Caco-2 (cell line): ENCODE measurements around the gene IMP3. TPM values are rescaled to one million over a fixed set of nuclear protein-coding genes. Genes with fewer than 3 reads are reported as not detected.

Experiments used
- BruUV-seq: library from RNA; stranded (reverse); fragments of 400-500 nt; replicated peaks from 2 replicates; lab custom pipeline; 2021; lab: Mats Ljungman, UMichigan
- CTCF ChIA-PET: fragments of 300-600 bp; sonication (Branson Sonifier 250); formaldehyde crosslinking; loops from one replicate; lab custom pipeline; 2022; ENCODE audit warnings: antibody characterized with exemption; lab: Charles Lee
- POLR2A ChIA-PET: fragments of 300-600 bp; sonication (Branson Sonifier 250); formaldehyde crosslinking; loops from one replicate; lab custom pipeline; 2022; ENCODE audit warnings: antibody characterized with exemption; lab: Charles Lee
- DNase-seq, 2 experiments: peaks; one replicate each; pipeline versions ENCODE4 v3.0.0 to v3.0.0-alpha.2; 2020 to 2022
- H3K27me3 ChIP-seq: replicated peaks from 2 replicates; pipeline ENCODE4 v1.6.0; 2011; ENCODE audit warnings: low read length; ENCODE audit not compliant: control insufficient read depth, insufficient read depth
- H3K36me3 ChIP-seq: 2 replicates; pipeline ENCODE4 v1.5.1; 2011; ENCODE audit warnings: low read length; ENCODE audit not compliant: control insufficient read depth, insufficient read depth
- H3K4me1 ChIP-seq: fragments of 250-450 bp; sonication (Bioruptor Pico); 2 replicates; pipeline ENCODE4 v1.5.1; 2020; ENCODE audit warnings: mild to moderate bottlenecking
- H3K4me3 ChIP-seq: 2 replicates; pipeline ENCODE4 v1.5.1; 2011; ENCODE audit warnings: low read depth, mild to moderate bottlenecking, control low read depth, low read length
- H3K9me3 ChIP-seq: fragments of 250-450 bp; sonication (Bioruptor Pico); 2 replicates; pipeline ENCODE4 v1.5.1; 2020; ENCODE audit warnings: mild to moderate bottlenecking, moderate library complexity
- H3K27ac Mint-ChIP-seq: one replicate; pipeline ENCODE4 v1.8.0; 2022; ENCODE audit warnings: mixed read lengths; ENCODE audit not compliant: unreplicated experiment
- H3K27me3 Mint-ChIP-seq: one replicate; pipeline ENCODE4 v1.8.0; 2022; ENCODE audit warnings: mixed read lengths; ENCODE audit not compliant: insufficient read depth, unreplicated experiment
- H3K36me3 Mint-ChIP-seq: one replicate; pipeline ENCODE4 v1.8.0; 2022; ENCODE audit warnings: mild to moderate bottlenecking, mixed read lengths; ENCODE audit not compliant: insufficient read depth, unreplicated experiment
- H3K4me1 Mint-ChIP-seq: one replicate; pipeline ENCODE4 v1.8.0; 2022; ENCODE audit warnings: low read depth, mixed read lengths; ENCODE audit not compliant: unreplicated experiment
- H3K4me3 Mint-ChIP-seq: one replicate; pipeline ENCODE4 v1.8.0; 2022; ENCODE audit warnings: mild to moderate bottlenecking, moderate library complexity, mixed read lengths; ENCODE audit not compliant: unreplicated experiment
- H3K9me3 Mint-ChIP-seq: one replicate; pipeline ENCODE4 v1.8.0; 2022; ENCODE audit warnings: mixed read lengths; ENCODE audit not compliant: unreplicated experiment
- CTCF ChIP-seq, 2 experiments: fragments of 200-600 bp in 1 of 2; IDR thresholded peaks; 1 replicate in 1 of 2; 2 replicates in 1 of 2; pipeline versions ENCODE4 v1.5.1 to v1.8.0; 2011 to 2022; ENCODE audit warnings: antibody characterized with exemption in 1 of 2, control low read depth in 1 of 2, inconsistent platforms in 1 of 2, low read depth in 1 of 2, low read length in 1 of 2, mild to moderate bottlenecking in 1 of 2, moderate library complexity in 1 of 2; ENCODE audit not compliant: insufficient read depth in 1 of 2, severe bottlenecking in 1 of 2, unreplicated experiment in 1 of 2
- intact Hi-C: fragments of 100-400 bp; cut with micrococcal nuclease; formaldehyde crosslinking; loops from one replicate; pipeline ENCODE4 v1.10.0; 2022; ENCODE audit not compliant: unreplicated experiment
- total RNA-seq: library from RNA; stranded (reverse); gene quantifications from 2 replicates; pipeline ENCODE4 v1.2.3, GENCODE V29; 2022

IMP3 gene
- total RNA-seq, 1 experiment from 2014 or later, result 60.4 TPM

- peaks cover 16% of the 10 kb centered on the region for H3K36me3 Mint-ChIP-seq
- Histone ChIP-seq H3K36me3 (no peaks in the 10 kb centered on the region), H3K27me3 (no peaks in the 10 kb centered on the region), H3K9me3 (no peaks in the 10 kb centered on the region), H3K4me3 (peak overlapping the region; percentile 55), H3K4me1 (peaks cover 9% of the 10 kb centered on the region; the same call in 1 of the 2 replicates)
- ChIA-PET CTCF (interaction anchor here (1.2 to 1.9 kb wide), 3 partner anchors 45 to 273 kb away, joined by 3 to 15 read pairs (median 8); partner anchors contain the start of gene MAN2C1), POLR2A (interaction anchor here (1.8 to 2.2 kb wide), 2 partner anchors 32 to 189 kb away, joined by 9 to 25 read pairs; partner anchors contain the start of gene SIN3A)
- TF ChIP-seq CTCF (IDR thresholded peaks at IDR 0.05; ENCODE audit: insufficient read depth in 1 of 2, low read depth in 1 of 2, low read length in 1 of 2, severe bottlenecking in 1 of 2, unreplicated experiment in 1 of 2), result no peak
- no peaks in the 10 kb centered on the region for H3K9me3 Mint-ChIP-seq
- peak overlapping the region; percentile 87 for H3K4me3 Mint-ChIP-seq
- peaks cover 3% of the 10 kb centered on the region for H3K4me1 Mint-ChIP-seq
- no TSS peak for BruUV-seq
- peak overlapping the region; percentile 92 for H3K27ac Mint-ChIP-seq
- no peaks in the 10 kb centered on the region for H3K27me3 Mint-ChIP-seq
- intact Hi-C loops, result loop anchor here (1.0 to 5.0 kb wide), 4 partner anchors 64 to 273 kb away; partner anchors contain the start of genes MAN2C1 and PTPN9
- no peak for DNase-seq
These were observed 1.1 kb upstream of the IMP3 start for GRCh38 chr15:75641179-75641503.

- CTCF ChIA-PET, result interaction anchor here (0.6 to 1.9 kb wide), 11 partner anchors 7 to 273 kb away, joined by 3 to 15 read pairs (median 3); partner anchors contain the start of genes MAN2C1, SNUPN and SNX33
These were observed 607 bp upstream of the IMP3 start for GRCh38 chr15:75640483-75641178.

More at GRCh38 chr15:75640483-75641178, 607 bp upstream of the IMP3 start:
- Mint-ChIP-seq H3K27me3 (no peaks in the 10 kb centered on the region), H3K4me1 (no peaks in the 10 kb centered on the region), H3K9me3 (no peaks in the 10 kb centered on the region), H3K36me3 (peaks cover 16% of the 10 kb centered on the region), H3K27ac (peak overlapping the region; percentile 92), H3K4me3 (peak overlapping the region; percentile 87)
- POLR2A ChIA-PET, result interaction anchor here (0.5 to 2.2 kb wide), 13 partner anchors 10 to 272 kb away, joined by 3 to 25 read pairs (median 5); partner anchors contain the start of genes MAN2C1, PTPN9, SIN3A and SNUPN
- peaks cover 4% of the 10 kb centered on the region; the same call in 1 of the 2 replicates for H3K4me1 ChIP-seq
- intact Hi-C loops, result loop anchor here (1.0 to 5.0 kb wide), 6 partner anchors 8 to 272 kb away; partner anchors contain the start of genes MAN2C1, PTPN9 and SNUPN
- H3K9me3 ChIP-seq, result no peaks in the 10 kb centered on the region
- BruUV-seq, result TSS peak; percentile 84
- H3K27me3 ChIP-seq, result no peaks in the 10 kb centered on the region
- peak overlapping the region; percentile 55 for H3K4me3 ChIP-seq
- peak in 1 of 2 experiments; percentile 0 for TF ChIP-seq CTCF (IDR thresholded peaks at IDR 0.05; ENCODE audit: insufficient read depth in 1 of 2, low read depth in 1 of 2, low read length in 1 of 2, severe bottlenecking in 1 of 2, unreplicated experiment in 1 of 2)
- peak; percentile 49 to 56 for DNase-seq
- H3K36me3 ChIP-seq, result no peaks in the 10 kb centered on the region
